ENCODE data around the gene POLR3F. TPM values are rescaled to one million over a fixed set of nuclear protein-coding genes. Genes with fewer than 3 reads are reported as not detected.
"Not testable (repeated sequence)": the region's sequence is repeated elsewhere in the genome, so short reads cannot be mapped to it uniquely, and the experiment has no call there.

POLR3F gene
- total RNA-seq, 2 donors from 2014 or later = 12.7 to 15.2 TPM

DNA sequence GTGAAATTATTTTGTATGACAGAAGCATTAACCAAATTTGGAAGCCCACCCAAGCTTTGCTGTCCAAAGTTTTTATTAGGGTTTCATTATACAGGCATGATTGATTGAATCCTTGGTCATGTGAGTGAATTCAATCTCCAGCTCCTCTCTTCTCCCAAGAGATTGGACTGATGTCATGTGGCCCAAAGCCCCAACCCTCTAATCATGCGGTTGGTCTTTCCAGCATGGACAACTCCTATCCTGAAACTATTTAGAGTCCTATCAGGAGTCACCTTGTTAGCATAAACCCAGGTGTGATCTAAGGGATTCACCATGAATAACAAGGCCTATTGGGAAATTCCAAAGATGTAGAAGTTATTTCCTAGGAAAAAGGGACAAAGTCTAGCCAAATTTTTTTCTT, 10.6 kb downstream of the POLR3F start:
- DNase-seq (ENCODE audit: low spot score) (no peak), ATAC-seq (no peak)
- Mint-ChIP-seq H3K9me3 (no peaks in the 10 kb centered on the region), H3K36me3 (peaks cover 19% of the 10 kb centered on the region), H3K4me3 (no peak overlapping the region), H3K27ac (no peak overlapping the region), H3K27me3 (no peaks in the 10 kb centered on the region), H3K4me1 (ENCODE audit: low read depth in 2 of 2) (no peaks in the 10 kb centered on the region)

DNA sequence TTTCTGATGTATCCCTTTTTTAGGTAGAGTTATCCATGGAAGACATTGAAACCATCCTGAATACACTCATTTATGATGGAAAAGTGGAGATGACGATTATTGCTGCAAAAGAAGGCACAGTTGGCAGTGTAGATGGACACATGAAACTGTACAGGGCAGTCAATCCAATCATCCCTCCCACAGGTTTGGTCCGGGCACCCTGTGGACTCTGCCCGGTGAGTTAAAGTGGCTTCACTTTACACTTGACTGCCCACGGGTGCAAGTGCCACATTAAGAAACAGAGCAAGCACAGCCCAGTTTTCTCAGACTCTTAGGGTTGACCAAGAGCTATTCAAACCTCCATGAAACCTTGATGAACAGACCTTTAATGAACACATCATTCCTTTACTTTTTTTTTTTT, 14.4 kb downstream of the POLR3F start:
- ATAC-seq = no peak
- no peak for DNase-seq (ENCODE audit: low spot score)
- Mint-ChIP-seq H3K9me3 (no peaks in the 10 kb centered on the region), H3K4me3 (no peak overlapping the region), H3K27ac (peak overlapping the region in 1 of 2 donors; percentile 70), H3K27me3 (no peaks in the 10 kb centered on the region), H3K4me1 (ENCODE audit: low read depth in 2 of 2) (no peaks in the 10 kb centered on the region), H3K36me3 (peaks cover 15% of the 10 kb centered on the region)

DNA sequence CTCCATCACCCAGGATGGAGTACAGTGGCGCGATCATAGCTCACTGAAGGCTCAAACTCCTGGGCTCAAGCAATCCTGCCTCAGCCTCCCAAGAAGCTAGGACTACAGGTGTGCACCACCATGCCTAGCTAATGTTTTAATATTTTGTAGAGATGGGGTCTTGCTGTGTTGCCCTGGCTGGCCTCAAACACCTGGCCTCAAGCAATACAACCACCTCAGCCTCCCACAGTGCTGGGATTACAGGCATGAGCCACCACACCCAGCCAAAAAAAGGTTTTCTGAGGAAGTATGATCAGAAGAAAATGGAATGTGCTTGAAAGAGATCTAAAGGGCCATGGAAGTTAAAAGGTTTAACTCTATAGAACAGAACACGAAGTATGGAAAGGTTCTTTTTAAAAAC, 21.1 kb downstream of the POLR3F start:
- Mint-ChIP-seq H3K4me1 (ENCODE audit: low read depth in 2 of 2) (peaks cover 0 to 2% of the 10 kb centered on the region in 2 donors), H3K9me3 (no peaks in the 10 kb centered on the region), H3K27ac (no peak overlapping the region), H3K27me3 (no peaks in the 10 kb centered on the region), H3K4me3 (no peak overlapping the region), H3K36me3 (peaks cover 13% of the 10 kb centered on the region)
- DNase-seq (ENCODE audit: low spot score) (no peak), ATAC-seq (no peak)

DNA sequence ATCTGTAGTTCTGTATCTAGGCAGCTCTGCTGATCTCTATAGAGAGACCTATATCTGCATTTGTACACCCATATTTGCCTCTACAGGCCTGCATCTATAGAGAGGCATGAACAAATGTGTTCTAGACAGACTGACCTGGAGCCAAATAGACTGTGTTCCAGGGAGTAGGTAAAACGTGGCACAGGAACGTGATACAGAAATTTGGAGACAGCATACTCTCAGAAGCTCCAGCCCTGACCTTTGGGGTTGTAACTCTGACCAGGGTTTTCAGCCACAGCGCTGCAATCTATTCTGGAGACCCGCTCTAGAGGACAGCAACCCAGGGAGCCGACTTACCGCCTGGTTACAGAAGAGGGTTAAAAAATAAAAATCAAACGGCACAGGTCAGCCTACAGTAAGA, 28.9 kb downstream of the POLR3F start:
- Mint-ChIP-seq H3K4me1 (ENCODE audit: low read depth in 2 of 2) (peaks cover 14 to 17% of the 10 kb centered on the region in 2 donors), H3K36me3 (peaks cover 7% of the 10 kb centered on the region), H3K27me3 (no peaks in the 10 kb centered on the region), H3K9me3 (no peaks in the 10 kb centered on the region), H3K4me3 (peak overlapping the region; percentile 73), H3K27ac (peak overlapping the region in 1 of 2 donors; percentile 81)
- DNase-seq (ENCODE audit: low spot score) = no peak
- no peak for ATAC-seq

DNA sequence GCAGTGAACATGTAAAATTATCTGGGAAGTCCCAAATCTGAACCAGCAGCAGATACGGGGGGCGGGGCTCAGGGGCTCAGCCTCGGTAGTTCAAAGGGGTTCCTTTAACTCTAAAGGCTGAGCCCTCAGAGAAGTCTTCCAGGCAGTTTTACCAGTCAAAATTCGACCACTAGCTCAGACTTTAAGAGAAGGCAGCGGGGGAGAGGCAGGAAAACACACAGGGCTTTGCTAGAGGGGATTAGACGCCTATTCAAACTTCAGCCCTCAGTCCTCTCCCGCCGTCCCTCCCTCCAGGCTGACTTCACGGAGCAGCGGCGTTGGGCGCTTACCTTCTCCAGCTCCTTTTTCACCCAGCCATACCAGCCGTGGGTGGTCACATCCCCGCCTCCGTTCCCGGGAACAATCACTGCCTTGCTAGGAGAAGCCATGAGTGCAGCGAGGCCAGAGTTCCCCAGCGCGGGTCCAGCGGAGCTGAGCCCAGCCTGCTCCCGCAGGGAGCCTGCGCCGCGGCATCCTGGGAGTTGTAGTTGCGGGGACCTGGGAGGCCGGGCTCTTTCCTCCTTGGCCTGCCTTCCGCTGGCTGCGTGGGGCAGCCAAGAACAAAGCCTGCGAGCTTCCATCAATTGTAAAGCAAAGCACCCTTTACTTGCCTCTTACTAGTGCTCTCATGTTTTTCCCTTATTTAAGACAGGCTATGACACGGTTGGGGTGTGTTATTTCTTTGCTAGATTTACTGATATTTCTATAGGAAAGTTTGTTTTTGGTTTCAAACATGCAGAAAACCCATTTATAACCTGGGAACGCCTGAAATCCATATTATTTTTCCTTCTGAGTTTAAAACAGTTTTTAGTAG, 29.8 kb downstream of the POLR3F start, which contains the start of gene RBBP9:
Gene RBBP9 (minus strand): TSS at position 486 of the 853 bp plus-strand sequence. CDS start 58 bp downstream, at position 428.
- Mint-ChIP-seq H3K27ac (peak within 1 kb of the TSS; percentile 63 to 81), H3K4me1 (ENCODE audit: low read depth in 2 of 2) (peaks cover 14 to 17% of the 10 kb centered on the region in 2 donors), H3K9me3 (no peaks in the 10 kb centered on the region), H3K36me3 (peaks cover 7% of the 10 kb centered on the region), H3K27me3 (peaks cover 3 to 5% of the 10 kb centered on the region in 2 donors), H3K4me3 (peak within 1 kb of the TSS; percentile 73)
- ATAC-seq (peak; percentile 96 to 100), DNase-seq (ENCODE audit: low spot score) (peak; percentile 81)

DNA sequence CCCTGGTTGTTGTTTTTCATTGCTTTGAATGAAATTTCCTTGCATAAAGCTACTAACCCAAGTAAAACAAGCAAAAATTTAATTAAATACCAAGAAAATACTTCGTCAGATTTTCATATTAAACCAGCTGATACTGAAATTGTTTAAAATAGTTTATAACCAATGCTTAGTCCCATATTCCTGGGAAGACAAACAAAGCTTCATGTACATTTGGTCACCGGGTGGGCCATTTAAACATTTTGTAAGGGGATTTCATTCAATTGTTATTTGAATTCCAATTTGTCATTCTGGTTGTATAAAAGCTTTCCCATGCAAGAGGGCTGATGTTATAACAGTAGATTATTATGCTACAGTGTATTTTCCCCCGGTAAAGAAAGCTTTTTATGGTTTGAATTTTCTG, 30.4 kb downstream of the POLR3F start:
- Mint-ChIP-seq H3K9me3 (no peaks in the 10 kb centered on the region), H3K36me3 (peaks cover 7% of the 10 kb centered on the region), H3K4me3 (peak overlapping the region; percentile 73), H3K27me3 (peaks cover 7 to 8% of the 10 kb centered on the region in 2 donors), H3K4me1 (ENCODE audit: low read depth in 2 of 2) (peaks cover 14 to 17% of the 10 kb centered on the region in 2 donors), H3K27ac (peak overlapping the region; percentile 63 to 81)
- no peak for ATAC-seq
- no peak for DNase-seq (ENCODE audit: low spot score)

DNA sequence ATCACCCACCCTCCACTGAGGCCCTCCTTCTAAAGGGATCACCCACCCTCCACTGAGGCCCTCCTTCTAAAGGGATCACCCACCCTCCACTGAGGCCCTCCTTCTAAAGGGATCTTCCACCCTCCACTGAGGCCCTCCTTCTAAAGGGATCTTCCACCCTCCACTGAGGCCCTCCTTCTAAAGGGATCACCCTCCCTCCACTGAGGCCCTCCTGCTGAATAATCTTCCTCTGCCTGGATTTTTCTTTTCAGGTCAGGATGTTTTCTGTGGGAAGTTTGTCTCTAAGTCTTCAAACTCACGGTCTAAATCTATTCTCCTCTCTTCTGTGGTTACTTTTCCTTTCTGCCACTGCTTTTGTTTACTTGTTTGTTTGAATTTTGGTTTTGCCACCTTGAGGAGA, 34.5 kb downstream of the POLR3F start:
- not testable (repeated sequence) for H3K36me3 Mint-ChIP-seq, H3K27ac Mint-ChIP-seq

DNA sequence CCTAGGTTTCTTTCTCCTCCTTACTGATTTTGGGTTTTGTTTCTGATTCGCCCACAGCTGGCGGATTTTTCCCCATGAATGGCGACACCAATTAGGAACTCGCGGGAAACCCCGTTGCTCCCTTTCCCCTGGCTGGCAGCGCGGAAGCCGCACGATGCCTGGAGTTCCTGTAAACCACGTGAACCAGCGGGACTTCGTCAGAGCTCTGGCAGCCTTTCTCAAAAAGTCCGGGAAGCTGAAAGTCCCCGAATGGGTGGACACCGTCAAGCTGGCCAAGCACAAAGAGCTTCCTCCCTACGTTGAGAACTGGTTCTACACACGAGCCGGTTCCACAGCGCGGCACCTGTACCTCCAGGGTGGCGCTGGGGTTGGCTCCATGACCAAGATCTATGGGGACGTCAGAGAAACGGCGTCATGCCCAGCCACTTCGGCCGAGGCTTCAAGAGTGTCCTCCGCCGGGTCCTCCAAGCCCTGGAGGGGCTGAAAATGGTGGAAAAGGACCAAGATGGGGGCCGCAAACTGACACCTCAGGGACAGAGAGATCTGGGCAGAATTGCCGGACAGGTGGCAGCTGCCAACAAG, 37.4 kb downstream of the POLR3F start:
- peaks cover 8 to 10% of the 10 kb centered on the region in 2 donors for H3K27me3 Mint-ChIP-seq
- peaks cover 21 to 34% of the 10 kb centered on the region in 2 donors for H3K4me1 Mint-ChIP-seq (ENCODE audit: low read depth in 2 of 2)
- no peak overlapping the region for H3K27ac Mint-ChIP-seq
- DNase-seq (ENCODE audit: low spot score) = no peak
- no peak overlapping the region for H3K4me3 Mint-ChIP-seq
- no peaks in the 10 kb centered on the region for H3K9me3 Mint-ChIP-seq
- no peak for ATAC-seq
- H3K36me3 Mint-ChIP-seq = peaks cover 7% of the 10 kb centered on the region

More for the DNA sequence above, 34.5 kb downstream of the POLR3F start:
- not testable (repeated sequence) for H3K4me3 Mint-ChIP-seq; H3K9me3 Mint-ChIP-seq; DNase-seq (ENCODE audit: low spot score); H3K27me3 Mint-ChIP-seq; ATAC-seq
- peaks cover 4 to 13% of the 10 kb centered on the region in 2 donors for H3K4me1 Mint-ChIP-seq (ENCODE audit: low read depth in 2 of 2)

DNA sequence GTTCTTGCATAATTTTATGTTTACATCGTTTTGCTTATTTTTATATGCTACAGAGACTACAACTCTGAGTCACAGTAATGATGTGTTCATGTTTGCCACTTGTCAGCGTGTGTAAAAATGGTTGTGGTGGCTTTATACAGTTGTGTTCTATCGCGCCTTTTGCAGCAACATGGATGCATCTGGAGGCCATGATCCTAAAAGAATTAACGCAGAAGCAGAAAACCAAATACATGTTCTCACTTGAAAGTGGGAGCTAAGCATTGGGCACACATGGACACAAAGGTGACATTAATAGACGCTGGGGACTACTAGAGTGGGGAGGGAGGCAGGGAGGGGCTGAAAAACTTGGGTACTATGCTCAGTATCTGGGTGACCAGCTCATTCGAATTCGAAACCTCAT, 39.6 kb downstream of the POLR3F start:
- DNase-seq (ENCODE audit: low spot score) = no peak
- Mint-ChIP-seq H3K36me3 (peaks cover 25% of the 10 kb centered on the region), H3K4me3 (peak overlapping the region; percentile 99), H3K27ac (peak overlapping the region; percentile 99), H3K4me1 (ENCODE audit: low read depth in 2 of 2) (peaks cover 36 to 55% of the 10 kb centered on the region in 2 donors), H3K27me3 (peaks cover 5 to 9% of the 10 kb centered on the region in 2 donors), H3K9me3 (no peaks in the 10 kb centered on the region)
- no peak for ATAC-seq

DNA sequence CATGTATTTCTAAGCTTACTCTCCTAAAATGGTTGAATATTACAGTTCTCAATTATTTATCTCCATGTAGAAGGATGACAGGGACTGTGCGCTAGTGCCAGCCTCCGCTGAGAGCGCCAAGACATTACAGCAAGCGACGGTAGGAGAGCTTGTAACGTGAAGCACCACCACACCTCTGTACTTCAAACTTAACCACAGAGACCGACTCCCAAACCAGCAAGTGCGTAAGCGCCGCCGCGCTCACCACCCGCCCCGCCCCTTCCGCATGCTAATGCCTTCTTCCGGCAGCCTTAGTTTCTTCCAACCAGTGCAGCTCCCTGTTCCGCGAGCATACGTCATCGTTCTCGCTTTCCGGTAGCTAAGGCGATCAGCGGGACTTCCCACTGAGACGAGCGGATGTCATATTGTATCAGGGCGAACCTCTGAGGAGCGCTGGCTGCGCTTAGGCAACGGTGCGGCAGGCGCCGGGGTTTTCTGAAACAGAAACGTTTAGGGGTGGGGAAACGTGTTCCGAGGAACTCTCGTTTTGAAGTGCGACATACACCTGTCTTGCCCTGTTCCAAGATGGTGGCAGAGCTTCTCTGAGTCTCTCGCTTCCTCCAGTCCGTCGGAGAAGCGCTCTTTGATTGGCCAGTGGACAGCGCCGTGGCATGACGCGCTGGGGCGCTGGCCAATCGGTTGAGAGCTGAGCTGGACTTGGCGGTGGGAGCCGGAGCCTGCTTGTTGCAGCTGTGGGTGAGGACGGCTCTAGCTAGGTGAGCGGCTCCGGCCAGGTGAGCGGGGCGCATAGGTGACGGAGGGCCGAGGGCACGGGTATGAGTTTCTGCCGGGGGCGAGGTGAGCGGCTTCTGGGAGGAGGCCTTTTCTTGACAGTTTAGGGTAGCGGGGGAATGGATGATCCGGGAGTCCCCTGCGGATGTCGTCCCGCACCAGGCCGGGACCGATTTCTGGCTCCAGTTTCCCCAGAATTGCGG, 40.3 kb downstream of the POLR3F start, which contains the start of gene SEC23B:
Gene SEC23B (plus strand): TSS at position 723 of the 974 bp plus-strand sequence. CDS start 2,896 bp downstream, outside the sequence.
- DNase-seq (ENCODE audit: low spot score) (peak; percentile 98), ATAC-seq (peak; percentile 95 to 98)
- peak within 1 kb of the TSS; percentile 99 for H3K4me3 Mint-ChIP-seq
- H3K27ac Mint-ChIP-seq = peak within 1 kb of the TSS; percentile 99
- no peaks in the 10 kb centered on the region for H3K9me3 Mint-ChIP-seq
- peaks cover 36 to 56% of the 10 kb centered on the region in 2 donors for H3K4me1 Mint-ChIP-seq (ENCODE audit: low read depth in 2 of 2)
- H3K27me3 Mint-ChIP-seq = peaks cover 0 to 3% of the 10 kb centered on the region in 2 donors
- H3K36me3 Mint-ChIP-seq = peaks cover 26% of the 10 kb centered on the region

DNA sequence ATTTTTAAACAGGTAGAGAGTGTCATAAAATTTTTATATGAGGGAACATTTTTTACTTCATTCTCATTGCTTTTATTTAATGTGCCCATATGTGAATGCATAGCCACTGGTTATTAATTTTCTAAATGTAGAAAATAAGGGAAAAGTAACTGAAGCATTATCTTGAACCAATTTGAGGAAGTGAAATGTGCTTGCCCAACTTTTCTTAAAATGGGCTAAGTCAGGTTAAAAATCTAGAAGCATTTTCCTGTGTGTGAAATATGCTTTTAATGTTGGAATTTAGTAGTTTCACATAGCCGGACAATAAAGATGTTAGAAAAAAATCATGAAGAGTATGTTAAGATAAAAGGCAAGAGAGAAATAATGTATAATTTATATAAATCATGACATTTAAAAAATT, 44.4 kb downstream of the POLR3F start:
- H3K27ac Mint-ChIP-seq = peak overlapping the region in 1 of 2 donors; percentile 22
- DNase-seq (ENCODE audit: low spot score) (no peak), ATAC-seq (no peak)
- H3K4me3 Mint-ChIP-seq = no peak overlapping the region
- H3K4me1 Mint-ChIP-seq (ENCODE audit: low read depth in 2 of 2) = peaks cover 45 to 58% of the 10 kb centered on the region in 2 donors
- no peaks in the 10 kb centered on the region for H3K9me3 Mint-ChIP-seq
- peaks cover 31% of the 10 kb centered on the region for H3K36me3 Mint-ChIP-seq
- no peaks in the 10 kb centered on the region for H3K27me3 Mint-ChIP-seq

DNA sequence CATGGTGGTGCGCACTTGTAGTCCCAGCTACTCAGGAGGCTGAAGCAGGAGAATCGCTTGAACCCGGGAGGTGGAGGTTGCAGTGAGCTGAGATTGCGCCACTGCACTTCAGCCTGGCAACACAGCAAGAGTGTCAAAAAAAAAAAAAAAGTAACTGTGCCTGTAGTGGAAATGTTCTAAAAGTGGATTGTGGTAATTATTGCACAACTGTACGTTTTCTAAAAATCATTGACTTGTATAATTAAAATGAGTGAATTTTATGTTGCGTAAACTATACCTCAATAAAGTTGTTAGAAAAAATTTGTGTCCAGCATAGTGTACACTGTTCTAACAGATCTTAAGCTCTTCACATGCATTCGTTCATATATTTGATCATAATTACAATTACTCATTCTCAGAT, 46.0 kb downstream of the POLR3F start:
- peak in 1 of 2 donors; percentile 52 for ATAC-seq
- Mint-ChIP-seq H3K36me3 (peaks cover 26% of the 10 kb centered on the region), H3K4me1 (ENCODE audit: low read depth in 2 of 2) (peaks cover 36 to 43% of the 10 kb centered on the region in 2 donors)

DNA sequence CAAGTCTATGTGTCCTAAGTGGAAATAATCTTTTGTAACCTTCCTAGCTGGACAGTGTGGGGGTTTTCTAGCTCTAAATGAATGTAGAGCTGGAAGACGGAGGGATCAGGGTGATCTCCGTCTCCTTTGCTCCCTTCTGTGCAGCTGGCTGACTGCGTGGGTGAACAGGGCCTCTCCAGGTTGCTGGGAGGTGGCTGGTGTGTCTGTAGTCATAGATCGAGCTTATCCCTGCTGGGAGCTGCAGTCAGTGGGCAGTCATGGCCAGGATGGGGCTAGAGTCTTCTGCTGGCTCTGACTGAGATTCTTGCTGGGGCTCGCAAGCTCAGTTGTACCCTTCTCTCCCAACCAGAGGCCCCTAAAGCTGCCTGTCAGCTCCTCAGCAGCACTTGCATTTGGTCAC, 46.9 kb downstream of the POLR3F start:
- Mint-ChIP-seq H3K4me1 (ENCODE audit: low read depth in 2 of 2) (peaks cover 29 to 34% of the 10 kb centered on the region in 2 donors), H3K4me3 (no peak overlapping the region), H3K27me3 (no peaks in the 10 kb centered on the region), H3K9me3 (no peaks in the 10 kb centered on the region), H3K36me3 (peaks cover 24% of the 10 kb centered on the region), H3K27ac (peak overlapping the region in 1 of 2 donors; percentile 83)
- DNase-seq (ENCODE audit: low spot score) = no peak
- no peak for ATAC-seq

More for the DNA sequence above, 46.0 kb downstream of the POLR3F start:
- Mint-ChIP-seq H3K27ac (peak overlapping the region in 1 of 2 donors; percentile 83), H3K9me3 (no peaks in the 10 kb centered on the region), H3K4me3 (peak overlapping the region; percentile 8), H3K27me3 (no peaks in the 10 kb centered on the region)
- no peak for DNase-seq (ENCODE audit: low spot score)
